Endothelial cell of umbilical vein (primary cell): Measurements from ENCODE around the gene CXCL17.

Experiments used
- CTCF ChIP-seq, 2 donors: IDR thresholded peaks; 1 replicate in 1 of 2; 2 replicates in 1 of 2; pipeline ENCODE4 v1.5.1; 2011; ENCODE audit warnings: low read length in 2 of 2, mild to moderate bottlenecking in 2 of 2, moderate library complexity in 2 of 2, control low read depth in 1 of 2, inconsistent platforms in 1 of 2, low read depth in 1 of 2; ENCODE audit not compliant: insufficient read depth in 1 of 2; ENCODE audit errors: extremely low read depth in 1 of 2
- EZH2 ChIP-seq: IDR thresholded peaks from 2 replicates; pipeline ENCODE4 v1.6.1; 2012; ENCODE audit warnings: borderline replicate concordance, low read depth, mild to moderate bottlenecking, moderate library complexity, low read length, inconsistent platforms; ENCODE audit not compliant: severe bottlenecking
- MYC ChIP-seq: IDR thresholded peaks from one replicate; pipeline ENCODE4 v1.6.1; 2011; ENCODE audit warnings: mild to moderate bottlenecking, low read depth, low read length
- POLR2A ChIP-seq: IDR thresholded peaks from 2 replicates; pipeline ENCODE4 v1.6.1; 2012; ENCODE audit warnings: low read depth, mild to moderate bottlenecking, control low read depth, low read length
- POLR2AphosphoS5 ChIP-seq: IDR thresholded peaks from 2 replicates; pipeline ENCODE4 v1.6.1; 2012; ENCODE audit warnings: low read depth, mild to moderate bottlenecking, control low read depth, low read length, moderate library complexity; ENCODE audit not compliant: insufficient read depth

GRCh38 chr19:42467183-42467760 lies 24.5 kb upstream of the CXCL17 start:
- TF ChIP-seq CTCF (IDR thresholded peaks at IDR 0.05; ENCODE audit: extremely low read depth in 1 of 2, insufficient read depth in 1 of 2, low read depth in 1 of 2, low read length in 2 of 2) (no peak), POLR2A (no peak), EZH2 (no peak), MYC (no peak), POLR2AphosphoS5 (no peak)
